ENCODE data around the gene ABCC4. TPM values are rescaled to one million over a fixed set of nuclear protein-coding genes. Genes with fewer than 3 reads are reported as not detected.

ABCC4 gene
- total and polyA plus RNA-seq, 10 donors: 1.4 to 21.0 (median 13.3) TPM

DNA sequence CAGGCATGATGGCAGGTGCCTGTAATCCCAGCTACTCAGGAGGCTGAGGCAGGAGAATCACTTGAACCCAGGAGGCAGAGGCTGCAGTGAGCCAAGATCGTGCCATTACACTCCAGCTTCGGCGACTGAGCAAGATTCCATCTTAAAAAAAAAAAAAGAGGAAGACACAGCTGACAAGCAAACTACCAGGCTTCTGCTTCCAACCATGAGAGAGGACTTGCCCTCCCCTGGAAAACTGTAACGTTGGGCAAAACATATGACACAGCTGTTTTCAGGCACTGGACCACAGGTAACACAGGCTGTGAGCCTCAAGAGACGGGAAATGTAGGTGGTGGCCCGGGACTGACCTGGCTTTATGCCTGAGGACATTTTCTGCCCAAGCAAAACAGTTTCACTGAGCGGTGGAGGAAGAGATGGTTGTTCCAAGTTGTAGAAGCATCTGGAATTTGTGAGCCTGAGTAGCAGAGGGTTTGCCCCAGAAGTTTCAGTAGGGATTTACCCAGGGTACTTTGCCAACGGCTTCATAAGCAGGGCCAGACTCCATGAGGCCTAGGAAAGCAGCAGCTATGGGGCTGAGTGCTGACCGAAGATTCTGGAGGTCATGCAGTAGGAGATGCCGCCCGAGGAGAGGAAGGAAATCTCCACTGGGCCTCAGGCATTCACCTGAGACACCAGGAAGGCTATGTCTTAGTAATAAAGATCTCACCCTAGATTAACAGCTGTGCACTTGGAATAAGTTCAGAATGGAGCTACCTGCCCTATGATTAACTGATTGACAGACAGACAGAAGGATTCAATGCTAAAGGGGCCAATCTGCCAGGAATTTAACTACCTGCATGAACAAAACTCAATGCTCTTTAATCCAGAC lies 88.0 kb downstream of the ABCC4 start:
- Histone ChIP-seq H3K27me3 (replicated peaks in 1 of 7) (no peaks in the 10 kb centered on the region), H3K27ac (no peak overlapping the region), H3K9me3 (no peaks in the 10 kb centered on the region), H3K36me3 (peaks cover 0 to 21% (median 3%) of the 10 kb centered on the region in 6 donors), H3K4me3 (no peak overlapping the region), H3K4me1 (no peaks in the 10 kb centered on the region)
- 53 to 67% (median 58%) methylated on average over 11 of the region's 11 CpGs for WGBS, 5 donors
- DNase-seq: no peak
- TF ChIP-seq POLR2A (IDR thresholded peaks at IDR 0.05): no peak
- TF ChIP-seq, protein P1, sequence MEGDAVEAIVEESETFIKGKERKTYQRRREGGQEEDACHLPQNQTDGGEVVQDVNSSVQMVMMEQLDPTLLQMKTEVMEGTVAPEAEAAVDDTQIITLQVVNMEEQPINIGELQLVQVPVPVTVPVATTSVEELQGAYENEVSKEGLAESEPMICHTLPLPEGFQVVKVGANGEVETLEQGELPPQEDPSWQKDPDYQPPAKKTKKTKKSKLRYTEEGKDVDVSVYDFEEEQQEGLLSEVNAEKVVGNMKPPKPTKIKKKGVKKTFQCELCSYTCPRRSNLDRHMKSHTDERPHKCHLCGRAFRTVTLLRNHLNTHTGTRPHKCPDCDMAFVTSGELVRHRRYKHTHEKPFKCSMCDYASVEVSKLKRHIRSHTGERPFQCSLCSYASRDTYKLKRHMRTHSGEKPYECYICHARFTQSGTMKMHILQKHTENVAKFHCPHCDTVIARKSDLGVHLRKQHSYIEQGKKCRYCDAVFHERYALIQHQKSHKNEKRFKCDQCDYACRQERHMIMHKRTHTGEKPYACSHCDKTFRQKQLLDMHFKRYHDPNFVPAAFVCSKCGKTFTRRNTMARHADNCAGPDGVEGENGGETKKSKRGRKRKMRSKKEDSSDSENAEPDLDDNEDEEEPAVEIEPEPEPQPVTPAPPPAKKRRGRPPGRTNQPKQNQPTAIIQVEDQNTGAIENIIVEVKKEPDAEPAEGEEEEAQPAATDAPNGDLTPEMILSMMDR (IDR thresholded peaks at IDR 0.05 in 8 of 11, conservative IDR thresholded peaks at IDR 0.05 in 3 of 11): no peak
- TF ChIP-seq POLR2AphosphoS5 (IDR thresholded peaks at IDR 0.05): no peak
- intact Hi-C loops (cut with DNase I; ENCODE audit: low total_unique reads): no loop called here

DNA sequence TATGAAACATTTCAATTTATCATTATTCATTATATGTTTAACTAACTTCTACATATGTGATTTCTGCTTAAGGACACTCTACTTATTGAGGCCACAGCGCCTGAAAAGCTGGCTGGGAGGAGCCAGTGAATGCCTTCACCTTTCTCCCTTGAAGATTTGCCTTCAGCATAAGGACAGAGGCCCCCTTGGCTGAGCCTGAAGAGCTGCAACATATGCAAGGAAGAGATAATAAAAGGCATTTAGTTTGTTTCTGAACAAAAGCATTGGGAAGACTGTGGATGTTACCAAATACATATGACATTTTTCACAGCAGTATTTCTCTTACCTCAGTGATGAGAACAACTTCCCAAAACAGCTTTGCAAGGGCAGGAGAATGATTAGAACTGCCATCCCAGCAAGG lies 92.1 kb downstream of the ABCC4 start:
- peaks cover 0 to 7% (median 0%) of the 10 kb centered on the region in 6 donors for H3K4me1 ChIP-seq
- intact Hi-C loops (cut with DNase I; ENCODE audit: low total_unique reads): no loop called here
- no peaks in the 10 kb centered on the region for H3K27me3 ChIP-seq (replicated peaks in 1 of 7)
- 97 to 100% (median 100%) methylated on average over 1 of the region's 1 CpG for WGBS, 5 donors
- H3K9me3 ChIP-seq: no peaks in the 10 kb centered on the region
- no peak overlapping the region for H3K4me3 ChIP-seq
- no peak overlapping the region for H3K27ac ChIP-seq
- TF ChIP-seq, protein P1 (IDR thresholded peaks at IDR 0.05 in 8 of 11, conservative IDR thresholded peaks at IDR 0.05 in 3 of 11): no peak
- TF ChIP-seq POLR2AphosphoS5 (IDR thresholded peaks at IDR 0.05) (no peak), POLR2A (IDR thresholded peaks at IDR 0.05) (no peak)
- DNase-seq: no peak
- H3K36me3 ChIP-seq: peaks cover 0 to 54% (median 9%) of the 10 kb centered on the region in 6 donors

DNA sequence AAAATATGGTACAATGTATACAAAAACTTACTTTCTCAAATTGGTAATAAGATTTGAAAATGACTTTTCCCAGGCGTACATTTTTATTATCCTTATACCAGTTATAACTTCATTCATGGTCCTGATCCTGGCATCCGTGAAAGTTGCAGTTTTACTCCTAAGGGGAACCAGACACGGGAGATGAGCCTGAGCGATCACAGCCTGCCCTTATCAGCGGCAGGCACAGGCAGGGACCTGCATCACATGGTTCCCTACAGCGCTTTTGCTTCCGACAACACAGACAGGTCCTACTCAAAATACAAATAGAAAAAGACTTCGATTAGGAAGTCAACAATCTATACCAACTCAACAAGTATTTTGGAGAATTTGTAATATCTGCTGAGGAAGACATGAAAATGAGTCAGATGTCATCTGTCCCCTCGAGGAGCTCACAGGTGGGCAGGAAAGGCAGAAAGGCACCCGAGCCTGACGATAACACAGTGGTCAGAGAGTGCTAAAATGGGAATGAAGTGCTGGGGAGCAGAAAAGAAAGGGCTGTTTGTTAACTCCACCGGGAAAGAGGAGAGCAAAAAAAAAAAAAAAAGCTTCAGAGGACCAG lies 93.4 kb downstream of the ABCC4 start:
- TF ChIP-seq, protein P1 (IDR thresholded peaks at IDR 0.05 in 8 of 11, conservative IDR thresholded peaks at IDR 0.05 in 3 of 11): no peak
- TF ChIP-seq POLR2A (IDR thresholded peaks at IDR 0.05) (no peak), POLR2AphosphoS5 (IDR thresholded peaks at IDR 0.05) (no peak)
- Histone ChIP-seq H3K27me3 (replicated peaks in 1 of 7) (no peaks in the 10 kb centered on the region), H3K4me3 (no peak overlapping the region), H3K9me3 (no peaks in the 10 kb centered on the region), H3K36me3 (peaks cover 0 to 65% (median 9%) of the 10 kb centered on the region in 6 donors), H3K4me1 (peaks cover 0 to 11% (median 0%) of the 10 kb centered on the region in 6 donors), H3K27ac (no peak overlapping the region)
- DNase-seq: no peak
- intact Hi-C loops (cut with DNase I; ENCODE audit: low total_unique reads): no loop called here
- WGBS, 5 donors: 66 to 77% (median 71%) methylated on average over 12 of the region's 12 CpGs

DNA sequence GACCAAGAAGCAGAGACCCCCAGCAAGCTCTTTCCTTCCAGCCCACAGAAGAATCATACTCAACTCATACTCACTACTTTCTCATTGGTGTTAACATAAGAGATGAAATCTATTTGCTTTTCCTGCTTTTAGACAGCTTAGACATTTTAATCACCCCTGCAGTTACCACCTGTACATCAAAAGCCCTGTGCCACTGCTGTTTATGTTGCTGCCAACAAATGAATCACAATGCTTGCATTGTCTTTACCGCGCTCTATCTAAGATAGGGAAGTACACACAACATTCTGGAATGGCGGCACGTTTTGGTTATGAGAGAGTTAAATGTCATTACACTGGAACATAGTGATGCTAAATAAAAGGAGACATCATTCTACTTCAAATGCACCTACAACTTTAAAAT lies 95.1 kb downstream of the ABCC4 start:
- TF ChIP-seq, protein P1 (IDR thresholded peaks at IDR 0.05 in 8 of 11, conservative IDR thresholded peaks at IDR 0.05 in 3 of 11): no peak
- no peak for TF ChIP-seq POLR2A (IDR thresholded peaks at IDR 0.05)
- TF ChIP-seq POLR2AphosphoS5 (IDR thresholded peaks at IDR 0.05): no peak
- intact Hi-C loops (cut with DNase I; ENCODE audit: low total_unique reads): no loop called here
- Histone ChIP-seq H3K27ac (no peak overlapping the region), H3K27me3 (replicated peaks in 1 of 7) (no peaks in the 10 kb centered on the region), H3K36me3 (peaks cover 0 to 83% (median 9%) of the 10 kb centered on the region in 6 donors), H3K4me3 (no peak overlapping the region), H3K4me1 (peaks cover 0 to 11% (median 0%) of the 10 kb centered on the region in 6 donors), H3K9me3 (no peaks in the 10 kb centered on the region)
- 93 to 98% (median 95%) methylated on average over 4 of the region's 4 CpGs for WGBS, 5 donors
- DNase-seq: no peak

All from spleen (tissue), 11 donors.